ENCODE data around the gene LYG1. TPM values are rescaled to one million over a fixed set of nuclear protein-coding genes. Genes with fewer than 3 reads are reported as not detected.

LYG1 gene
- total and polyA plus RNA-seq, 2 of the 13 experiments (the other 11 are each of a cell fraction or from before 2014, with no cell fraction given) = 1.00 to 2.9 TPM

DNA sequence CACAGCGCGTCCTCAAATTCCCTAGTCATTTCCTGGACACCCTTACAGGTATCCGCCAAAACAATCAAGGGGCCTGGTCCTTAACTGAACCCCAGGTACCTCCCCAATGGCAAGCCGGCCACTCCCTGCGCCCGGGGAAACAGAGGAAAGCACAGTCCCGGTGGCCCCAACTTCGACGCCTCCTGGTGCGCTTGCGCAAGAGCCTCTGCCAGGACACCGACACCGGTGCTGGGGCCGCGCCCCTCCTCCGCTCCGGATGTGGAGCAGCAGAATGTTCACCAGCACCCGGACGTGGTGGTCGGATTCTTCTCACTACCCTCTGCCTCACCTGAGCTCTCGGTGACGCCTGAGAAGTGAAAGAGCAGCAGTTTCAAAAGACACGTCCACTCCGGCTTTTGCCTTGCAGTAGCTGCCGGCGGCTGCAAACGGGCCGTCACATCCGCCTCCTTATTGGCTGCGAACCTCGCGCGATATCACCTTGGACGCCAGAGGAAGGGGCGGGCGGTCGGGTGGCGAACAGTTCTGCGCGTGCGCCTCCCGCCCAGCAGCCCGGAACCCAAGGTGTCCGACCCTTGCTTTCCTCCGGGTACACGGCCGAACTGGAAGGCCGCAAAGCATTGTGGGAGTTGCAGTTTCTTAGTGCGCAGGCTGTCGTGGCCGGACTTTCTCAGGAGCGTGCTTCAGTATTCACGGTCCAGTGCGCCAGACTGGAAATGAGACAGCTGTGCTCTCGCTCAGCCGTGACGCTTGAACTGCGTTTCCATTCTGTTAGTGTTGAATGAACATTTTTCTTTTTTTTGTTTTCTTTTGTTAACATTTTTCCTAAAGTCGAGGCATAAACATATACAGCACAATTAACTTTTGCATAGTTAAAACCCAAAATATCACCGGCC, 35.2 kb upstream of the LYG1 start, which contains the start of gene TXNDC9 (continued):
- TF ChIP-seq ZNF30 (CRISPR knock-in tag; IDR thresholded peaks at IDR 0.05) = 0 out of 2 replicates have a peak, but pooled peaks have one; percentile 23
- no peak for TF ChIP-seq REL (CRISPR knock-in tag; conservative IDR thresholded peaks at IDR 0.05)
- TF ChIP-seq RAD51 (IDR thresholded peaks at IDR 0.05; ENCODE audit: borderline replicate concordance) = no peak
- peak; percentile 83; the same call in 1 of the 2 replicates for TF ChIP-seq EEA1 (CRISPR knock-in tag; IDR thresholded peaks at IDR 0.05; ENCODE audit: borderline replicate concordance)
- TF ChIP-seq, protein P1, sequence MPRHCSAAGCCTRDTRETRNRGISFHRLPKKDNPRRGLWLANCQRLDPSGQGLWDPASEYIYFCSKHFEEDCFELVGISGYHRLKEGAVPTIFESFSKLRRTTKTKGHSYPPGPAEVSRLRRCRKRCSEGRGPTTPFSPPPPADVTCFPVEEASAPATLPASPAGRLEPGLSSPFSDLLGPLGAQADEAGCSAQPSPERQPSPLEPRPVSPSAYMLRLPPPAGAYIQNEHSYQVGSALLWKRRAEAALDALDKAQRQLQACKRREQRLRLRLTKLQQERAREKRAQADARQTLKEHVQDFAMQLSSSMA (CRISPR knock-in tag; IDR thresholded peaks at IDR 0.05) = no peak
- no peak; the same call in 1 of the 2 replicates for TF ChIP-seq NR2F6 (IDR thresholded peaks at IDR 0.05)
- no peak; the same call in 1 of the 2 replicates for TF ChIP-seq NR2F6 (CRISPR knock-in tag; IDR thresholded peaks at IDR 0.05)
- peak; percentile 95 for TF ChIP-seq ERF (CRISPR knock-in tag; IDR thresholded peaks at IDR 0.05)
- no peak for TF ChIP-seq PAF1 (CRISPR knock-in tag; IDR thresholded peaks at IDR 0.05)
- no peak for TF ChIP-seq ATM (IDR thresholded peaks at IDR 0.05; ENCODE audit: borderline replicate concordance)
- TF ChIP-seq, protein P2, sequence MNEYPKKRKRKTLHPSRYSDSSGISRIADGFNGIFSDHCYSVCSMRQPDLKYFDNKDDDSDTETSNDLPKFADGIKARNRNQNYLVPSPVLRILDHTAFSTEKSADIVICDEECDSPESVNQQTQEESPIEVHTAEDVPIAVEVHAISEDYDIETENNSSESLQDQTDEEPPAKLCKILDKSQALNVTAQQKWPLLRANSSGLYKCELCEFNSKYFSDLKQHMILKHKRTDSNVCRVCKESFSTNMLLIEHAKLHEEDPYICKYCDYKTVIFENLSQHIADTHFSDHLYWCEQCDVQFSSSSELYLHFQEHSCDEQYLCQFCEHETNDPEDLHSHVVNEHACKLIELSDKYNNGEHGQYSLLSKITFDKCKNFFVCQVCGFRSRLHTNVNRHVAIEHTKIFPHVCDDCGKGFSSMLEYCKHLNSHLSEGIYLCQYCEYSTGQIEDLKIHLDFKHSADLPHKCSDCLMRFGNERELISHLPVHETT (CRISPR knock-in tag; conservative IDR thresholded peaks at IDR 0.05) = peak; percentile 94
- TF ChIP-seq, protein P3, sequence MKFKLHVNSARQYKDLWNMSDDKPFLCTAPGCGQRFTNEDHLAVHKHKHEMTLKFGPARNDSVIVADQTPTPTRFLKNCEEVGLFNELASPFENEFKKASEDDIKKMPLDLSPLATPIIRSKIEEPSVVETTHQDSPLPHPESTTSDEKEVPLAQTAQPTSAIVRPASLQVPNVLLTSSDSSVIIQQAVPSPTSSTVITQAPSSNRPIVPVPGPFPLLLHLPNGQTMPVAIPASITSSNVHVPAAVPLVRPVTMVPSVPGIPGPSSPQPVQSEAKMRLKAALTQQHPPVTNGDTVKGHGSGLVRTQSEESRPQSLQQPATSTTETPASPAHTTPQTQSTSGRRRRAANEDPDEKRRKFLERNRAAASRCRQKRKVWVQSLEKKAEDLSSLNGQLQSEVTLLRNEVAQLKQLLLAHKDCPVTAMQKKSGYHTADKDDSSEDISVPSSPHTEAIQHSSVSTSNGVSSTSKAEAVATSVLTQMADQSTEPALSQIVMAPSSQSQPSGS (CRISPR knock-in tag; IDR thresholded peaks at IDR 0.05) = peak; percentile 93; the same call in 1 of the 2 replicates
- TF ChIP-seq ZNF816 (CRISPR knock-in tag; IDR thresholded peaks at IDR 0.05; ENCODE audit: borderline replicate concordance) = 0 out of 2 replicates have a peak, but pooled peaks have one; percentile 84
- TF ChIP-seq, protein P4, sequence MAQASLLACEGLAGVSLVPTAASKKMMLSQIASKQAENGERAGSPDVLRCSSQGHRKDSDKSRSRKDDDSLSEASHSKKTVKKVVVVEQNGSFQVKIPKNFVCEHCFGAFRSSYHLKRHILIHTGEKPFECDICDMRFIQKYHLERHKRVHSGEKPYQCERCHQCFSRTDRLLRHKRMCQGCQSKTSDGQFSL (CRISPR knock-in tag; IDR thresholded peaks at IDR 0.05) = no peak; the same call in 1 of the 2 replicates
- TF ChIP-seq ZNF441 (CRISPR knock-in tag; IDR thresholded peaks at IDR 0.05; ENCODE audit: borderline replicate concordance) = peak; percentile 42; the same call in 1 of the 2 replicates
- TF ChIP-seq ADNP (CRISPR knock-in tag; IDR thresholded peaks at IDR 0.05) = no peak
- TF ChIP-seq, protein P5, sequence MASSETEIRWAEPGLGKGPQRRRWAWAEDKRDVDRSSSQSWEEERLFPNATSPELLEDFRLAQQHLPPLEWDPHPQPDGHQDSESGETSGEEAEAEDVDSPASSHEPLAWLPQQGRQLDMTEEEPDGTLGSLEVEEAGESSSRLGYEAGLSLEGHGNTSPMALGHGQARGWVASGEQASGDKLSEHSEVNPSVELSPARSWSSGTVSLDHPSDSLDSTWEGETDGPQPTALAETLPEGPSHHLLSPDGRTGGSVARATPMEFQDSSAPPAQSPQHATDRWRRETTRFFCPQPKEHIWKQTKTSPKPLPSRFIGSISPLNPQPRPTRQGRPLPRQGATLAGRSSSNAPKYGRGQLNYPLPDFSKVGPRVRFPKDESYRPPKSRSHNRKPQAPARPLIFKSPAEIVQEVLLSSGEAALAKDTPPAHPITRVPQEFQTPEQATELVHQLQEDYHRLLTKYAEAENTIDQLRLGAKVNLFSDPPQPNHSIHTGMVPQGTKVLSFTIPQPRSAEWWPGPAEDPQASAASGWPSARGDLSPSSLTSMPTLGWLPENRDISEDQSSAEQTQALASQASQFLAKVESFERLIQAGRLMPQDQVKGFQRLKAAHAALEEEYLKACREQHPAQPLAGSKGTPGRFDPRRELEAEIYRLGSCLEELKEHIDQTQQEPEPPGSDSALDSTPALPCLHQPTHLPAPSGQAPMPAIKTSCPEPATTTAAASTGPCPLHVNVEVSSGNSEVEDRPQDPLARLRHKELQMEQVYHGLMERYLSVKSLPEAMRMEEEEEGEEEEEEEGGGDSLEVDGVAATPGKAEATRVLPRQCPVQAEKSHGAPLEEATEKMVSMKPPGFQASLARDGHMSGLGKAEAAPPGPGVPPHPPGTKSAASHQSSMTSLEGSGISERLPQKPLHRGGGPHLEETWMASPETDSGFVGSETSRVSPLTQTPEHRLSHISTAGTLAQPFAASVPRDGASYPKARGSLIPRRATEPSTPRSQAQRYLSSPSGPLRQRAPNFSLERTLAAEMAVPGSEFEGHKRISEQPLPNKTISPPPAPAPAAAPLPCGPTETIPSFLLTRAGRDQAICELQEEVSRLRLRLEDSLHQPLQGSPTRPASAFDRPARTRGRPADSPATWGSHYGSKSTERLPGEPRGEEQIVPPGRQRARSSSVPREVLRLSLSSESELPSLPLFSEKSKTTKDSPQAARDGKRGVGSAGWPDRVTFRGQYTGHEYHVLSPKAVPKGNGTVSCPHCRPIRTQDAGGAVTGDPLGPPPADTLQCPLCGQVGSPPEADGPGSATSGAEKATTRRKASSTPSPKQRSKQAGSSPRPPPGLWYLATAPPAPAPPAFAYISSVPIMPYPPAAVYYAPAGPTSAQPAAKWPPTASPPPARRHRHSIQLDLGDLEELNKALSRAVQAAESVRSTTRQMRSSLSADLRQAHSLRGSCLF (CRISPR knock-in tag; IDR thresholded peaks at IDR 0.05; ENCODE audit: borderline replicate concordance) = peak; percentile 67; the same call in 1 of the 2 replicates
- peak; percentile 71; the same call in 1 of the 2 replicates for TF ChIP-seq SRF (IDR thresholded peaks at IDR 0.05; ENCODE audit: low read depth, low read length)
- peak; percentile 30 for TF ChIP-seq STAG1 (CRISPR knock-in tag; IDR thresholded peaks at IDR 0.05)
- TF ChIP-seq AGO2 (optimal IDR thresholded peaks at IDR 0.05; ENCODE audit: low read depth, low read length) = peak; percentile 75
- peak; percentile 55 for TF ChIP-seq ZNF781 (CRISPR knock-in tag; IDR thresholded peaks at IDR 0.05; ENCODE audit: borderline replicate concordance, not compliant biosample characterization)
